NB4 (cell line): ENCODE results near the gene ZDHHC3.

Source experiments
- DNase-seq: peaks from one replicate; pipeline ENCODE4 v3.0.0; 2010; ENCODE audit warnings: low read depth
- H3K4me3 ChIP-seq: one replicate; pipeline ENCODE4 v1.5.1; 2011; ENCODE audit warnings: mild to moderate bottlenecking, low read depth, low read length, moderate library complexity
- CTCF ChIP-seq: IDR thresholded peaks from one replicate; pipeline ENCODE4 v1.5.1; 2012; ENCODE audit warnings: low read depth, low read length
- MAX ChIP-seq: IDR thresholded peaks from 2 replicates; pipeline ENCODE4 v1.6.1; 2011; ENCODE audit warnings: low read depth, low read length
- MYC ChIP-seq: IDR thresholded peaks from 2 replicates; pipeline ENCODE4 v1.6.1; 2011; ENCODE audit warnings: low read depth, low read length
- POLR2A ChIP-seq: IDR thresholded peaks from 2 replicates; pipeline ENCODE4 v1.6.1; 2011; ENCODE audit warnings: mild to moderate bottlenecking; ENCODE audit not compliant: insufficient read length; ENCODE audit errors: extremely low read depth

ZDHHC3 gene

GRCh38 chr3:45002139-45002660, 26.2 kb upstream of the ZDHHC3 start:
- no peak for TF ChIP-seq MAX
- TF ChIP-seq MYC: no peak
- TF ChIP-seq POLR2A: no peak
- TF ChIP-seq CTCF: no peak
- DNase-seq: no peak
- no peak overlapping the region for H3K4me3 ChIP-seq

GRCh38 chr3:45001738-45002137, 25.8 kb upstream of the ZDHHC3 start:
- H3K4me3 ChIP-seq: no peak overlapping the region
- TF ChIP-seq CTCF: no peak
- TF ChIP-seq MYC: no peak
- no peak for TF ChIP-seq MAX
- no peak for TF ChIP-seq POLR2A
- no peak for DNase-seq

- H3K4me3 ChIP-seq: no peak overlapping the region
- no peak for DNase-seq
- TF ChIP-seq POLR2A: no peak
- no peak for TF ChIP-seq CTCF
- no peak for TF ChIP-seq MAX
- no peak for TF ChIP-seq MYC
These were observed 24.8 kb upstream of the ZDHHC3 start for GRCh38 chr3:45000823-45001222.

GRCh38 chr3:44999782-45000181, 23.8 kb upstream of the ZDHHC3 start:
- DNase-seq: no peak
- no peak for TF ChIP-seq MYC
- TF ChIP-seq CTCF: no peak
- no peak for TF ChIP-seq POLR2A
- TF ChIP-seq MAX: no peak
- H3K4me3 ChIP-seq: no peak overlapping the region

- TF ChIP-seq CTCF (no peak), MYC (no peak), POLR2A (no peak), MAX (no peak)
- DNase-seq: no peak
- no peak overlapping the region for H3K4me3 ChIP-seq
These were observed 20.6 kb upstream of the ZDHHC3 start for GRCh38 chr3:44996556-44996969.
